Panc1 (cell line): Measurements from ENCODE around the gene GIGYF1. TPM values are rescaled to one million over a fixed set of nuclear protein-coding genes. Genes with fewer than 3 reads are reported as not detected.
A peak's percentile ranks its signal among the peaks of the same experiment; 100 is the strongest.

Experiments
- ATAC-seq: fragments of 200-7000 bp; cut with Tn5 transposase; 2 replicates; pipeline ENCODE4 v1.9.1; 2020; ENCODE audit warnings: mild to moderate bottlenecking, moderate library complexity
- BruUV-seq: library from RNA; stranded (reverse); fragments of 400-500 nt; replicated peaks from 2 replicates; lab custom pipeline; 2021; lab: Mats Ljungman, UMichigan
- CTCF ChIA-PET: fragments of 300-600 bp; sonication (Branson Sonifier 250); formaldehyde crosslinking; loops from one replicate; lab custom pipeline; 2022; ENCODE audit warnings: antibody characterized with exemption; lab: Charles Lee
- POLR2A ChIA-PET: fragments of 300-600 bp; sonication (Branson Sonifier 250); formaldehyde crosslinking; loops from one replicate; lab custom pipeline; 2022; ENCODE audit warnings: antibody characterized with exemption; lab: Charles Lee
- DNase-seq: peaks from one replicate; pipeline ENCODE4 v3.0.0-alpha.2; 2010; ENCODE audit warnings: low read depth, low spot score
- H3K27ac ChIP-seq: 2 replicates; pipeline ENCODE4 v1.5.1; 2011; ENCODE audit warnings: mild to moderate bottlenecking, low read length, inconsistent platforms
- H3K27me3 ChIP-seq: fragments of 200-500 bp; sonication (Bioruptor generic); 2 replicates; pipeline ENCODE4 v1.6.0; 2014; ENCODE audit warnings: low read length, inconsistent platforms; ENCODE audit not compliant: control insufficient read depth, insufficient read depth
- H3K36me3 ChIP-seq: fragments of 200-500 bp; sonication (Bioruptor generic); 2 replicates; pipeline ENCODE4 v1.5.1; 2014; ENCODE audit warnings: inconsistent platforms, mild to moderate bottlenecking, low read length, moderate library complexity; ENCODE audit not compliant: control insufficient read depth, insufficient read depth
- H3K4me1 ChIP-seq: 2 replicates; pipeline ENCODE4 v1.5.1; 2011; ENCODE audit warnings: inconsistent platforms, mild to moderate bottlenecking, low read length, moderate library complexity; ENCODE audit not compliant: control insufficient read depth, insufficient read depth
- H3K4me3 ChIP-seq, 2 experiments: 2 replicates each; pipeline ENCODE4 v1.5.1; 2011 to 2012; ENCODE audit warnings: low read depth in 2 of 2, low read length in 2 of 2, mild to moderate bottlenecking in 2 of 2, inconsistent platforms in 1 of 2, moderate library complexity in 1 of 2
- H3K9me3 ChIP-seq: fragments of 200-500 bp; sonication (Bioruptor generic); 2 replicates; pipeline ENCODE4 v1.5.1; 2014; ENCODE audit warnings: low read depth, mild to moderate bottlenecking, inconsistent platforms, low read length, moderate library complexity; ENCODE audit not compliant: control insufficient read depth, insufficient read depth
- POLR2AphosphoS5 ChIP-seq: IDR thresholded peaks from 2 replicates; pipeline ENCODE4 v1.6.1; 2012; ENCODE audit warnings: mild to moderate bottlenecking, low read depth, low read length, moderate library complexity
- SIN3A ChIP-seq: IDR thresholded peaks from 2 replicates; pipeline ENCODE4 v1.6.1; 2012; ENCODE audit warnings: low read depth, mild to moderate bottlenecking, low read length, moderate library complexity, borderline replicate concordance; ENCODE audit not compliant: insufficient read depth
- TCF7L2 ChIP-seq: IDR thresholded peaks from 2 replicates; pipeline ENCODE4 v1.6.1; 2011; ENCODE audit warnings: mild to moderate bottlenecking, low read depth, low read length, inconsistent platforms
- in situ Hi-C: cut with HindIII; loops from 2 replicates; pipeline ENCODE4 v1.10.0; 2016; ENCODE audit warnings: low sequenced_read_pairs, low pct_unique_long_range_greater_than_20kb
- intact Hi-C: fragments of 100-400 bp; cut with micrococcal nuclease; formaldehyde crosslinking; loops from one replicate; pipeline ENCODE4 v1.10.0; 2022; ENCODE audit not compliant: unreplicated experiment
- total RNA-seq: library from RNA; stranded (reverse); gene quantifications from one replicate; pipeline ENCODE4 v1.2.1, GENCODE V29; 2021; ENCODE audit not compliant: unreplicated experiment
- TF ChIP-seq, protein P1 (sequence below): fragments of 450-650 bp; IDR thresholded peaks from 2 replicates; pipeline ENCODE4 v1.5.1; 2017; ENCODE audit warnings: mild to moderate bottlenecking
- TF ChIP-seq, protein P2 (sequence below), 2 experiments: IDR thresholded peaks; 2 replicates each; pipeline ENCODE4 v1.6.1; 2011 to 2012; ENCODE audit warnings: low read depth in 2 of 2, control low read depth in 1 of 2, low read length in 1 of 2, mild to moderate bottlenecking in 1 of 2, moderate library complexity in 1 of 2; ENCODE audit not compliant: insufficient read depth in 1 of 2

The GIGYF1 gene
- total RNA-seq, 1 experiment from 2014 or later: 52.6 TPM

DNA sequence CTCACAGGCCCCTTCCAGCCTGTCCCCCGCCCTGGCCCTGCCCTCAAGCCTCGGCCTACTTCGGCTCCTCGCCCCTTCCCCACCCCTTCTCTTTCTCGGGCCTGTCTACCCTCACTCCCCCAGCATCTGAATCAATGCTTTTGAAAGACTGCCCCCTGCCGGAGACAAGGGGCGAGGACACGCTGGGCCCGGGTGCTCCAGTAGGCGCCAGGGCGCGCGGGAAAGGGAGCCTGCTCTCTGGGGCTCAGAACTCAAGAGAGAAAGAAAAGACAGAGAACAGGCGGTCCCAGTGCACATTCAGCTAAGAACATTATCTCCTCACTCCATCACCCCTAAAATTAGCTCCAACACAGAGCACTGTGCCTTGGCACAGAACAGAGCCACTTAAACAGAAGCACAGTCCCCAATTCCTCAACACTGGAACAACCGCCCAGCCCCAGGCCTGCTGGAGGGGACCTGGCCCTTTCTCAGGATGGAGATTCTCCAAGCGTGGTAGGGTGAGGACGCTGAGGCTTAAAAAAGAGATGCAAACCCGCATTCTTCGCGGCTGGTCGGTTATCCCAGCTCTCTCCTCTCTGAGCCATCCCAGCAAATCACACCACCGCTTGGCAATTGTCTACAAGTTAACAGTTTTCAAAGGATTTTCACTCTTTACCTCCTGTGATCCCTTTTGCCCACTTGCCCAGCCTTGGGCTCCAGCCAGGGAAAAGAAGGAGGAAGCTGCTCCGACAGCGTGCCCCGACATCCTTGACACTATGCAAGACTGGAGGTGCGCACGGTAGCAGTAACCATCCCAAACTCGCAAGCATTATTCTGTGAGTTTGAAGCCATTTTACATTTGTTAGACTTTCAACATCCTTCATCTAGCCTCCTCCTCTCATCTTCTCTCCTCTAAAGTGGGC lies 2.1 kb downstream of the GIGYF1 start:
- TF ChIP-seq, protein P1, sequence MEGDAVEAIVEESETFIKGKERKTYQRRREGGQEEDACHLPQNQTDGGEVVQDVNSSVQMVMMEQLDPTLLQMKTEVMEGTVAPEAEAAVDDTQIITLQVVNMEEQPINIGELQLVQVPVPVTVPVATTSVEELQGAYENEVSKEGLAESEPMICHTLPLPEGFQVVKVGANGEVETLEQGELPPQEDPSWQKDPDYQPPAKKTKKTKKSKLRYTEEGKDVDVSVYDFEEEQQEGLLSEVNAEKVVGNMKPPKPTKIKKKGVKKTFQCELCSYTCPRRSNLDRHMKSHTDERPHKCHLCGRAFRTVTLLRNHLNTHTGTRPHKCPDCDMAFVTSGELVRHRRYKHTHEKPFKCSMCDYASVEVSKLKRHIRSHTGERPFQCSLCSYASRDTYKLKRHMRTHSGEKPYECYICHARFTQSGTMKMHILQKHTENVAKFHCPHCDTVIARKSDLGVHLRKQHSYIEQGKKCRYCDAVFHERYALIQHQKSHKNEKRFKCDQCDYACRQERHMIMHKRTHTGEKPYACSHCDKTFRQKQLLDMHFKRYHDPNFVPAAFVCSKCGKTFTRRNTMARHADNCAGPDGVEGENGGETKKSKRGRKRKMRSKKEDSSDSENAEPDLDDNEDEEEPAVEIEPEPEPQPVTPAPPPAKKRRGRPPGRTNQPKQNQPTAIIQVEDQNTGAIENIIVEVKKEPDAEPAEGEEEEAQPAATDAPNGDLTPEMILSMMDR: peak; percentile 94
- no peak; the same call in 1 of the 2 replicates for TF ChIP-seq POLR2AphosphoS5
- H3K4me3 ChIP-seq: peak overlapping the region; percentile 84 to 91
- ChIA-PET POLR2A (interaction anchor here (0.5 kb wide), 2 partner anchors 90 to 153 kb away, joined by 3 read pairs; no protein-coding TSS in a partner anchor), CTCF (interaction anchor here (0.5 to 1.4 kb wide), 9 partner anchors 10 to 168 kb away, joined by 3 to 9 read pairs (median 4); partner anchors contain the start of gene EPHB4)
- in situ Hi-C loops (no loop called here), intact Hi-C loops (no loop called here)
- H3K27ac ChIP-seq: peak overlapping the region; percentile 94
- ATAC-seq (peak; percentile 84), DNase-seq (no peak)
- BruUV-seq: TSS peak; percentile 88
- peaks cover 24% of the 10 kb centered on the region for H3K4me1 ChIP-seq
- H3K27me3 ChIP-seq: no peaks in the 10 kb centered on the region
- H3K9me3 ChIP-seq: no peaks in the 10 kb centered on the region
- peaks cover 3% of the 10 kb centered on the region; the same call in 1 of the 2 replicates for H3K36me3 ChIP-seq

DNA sequence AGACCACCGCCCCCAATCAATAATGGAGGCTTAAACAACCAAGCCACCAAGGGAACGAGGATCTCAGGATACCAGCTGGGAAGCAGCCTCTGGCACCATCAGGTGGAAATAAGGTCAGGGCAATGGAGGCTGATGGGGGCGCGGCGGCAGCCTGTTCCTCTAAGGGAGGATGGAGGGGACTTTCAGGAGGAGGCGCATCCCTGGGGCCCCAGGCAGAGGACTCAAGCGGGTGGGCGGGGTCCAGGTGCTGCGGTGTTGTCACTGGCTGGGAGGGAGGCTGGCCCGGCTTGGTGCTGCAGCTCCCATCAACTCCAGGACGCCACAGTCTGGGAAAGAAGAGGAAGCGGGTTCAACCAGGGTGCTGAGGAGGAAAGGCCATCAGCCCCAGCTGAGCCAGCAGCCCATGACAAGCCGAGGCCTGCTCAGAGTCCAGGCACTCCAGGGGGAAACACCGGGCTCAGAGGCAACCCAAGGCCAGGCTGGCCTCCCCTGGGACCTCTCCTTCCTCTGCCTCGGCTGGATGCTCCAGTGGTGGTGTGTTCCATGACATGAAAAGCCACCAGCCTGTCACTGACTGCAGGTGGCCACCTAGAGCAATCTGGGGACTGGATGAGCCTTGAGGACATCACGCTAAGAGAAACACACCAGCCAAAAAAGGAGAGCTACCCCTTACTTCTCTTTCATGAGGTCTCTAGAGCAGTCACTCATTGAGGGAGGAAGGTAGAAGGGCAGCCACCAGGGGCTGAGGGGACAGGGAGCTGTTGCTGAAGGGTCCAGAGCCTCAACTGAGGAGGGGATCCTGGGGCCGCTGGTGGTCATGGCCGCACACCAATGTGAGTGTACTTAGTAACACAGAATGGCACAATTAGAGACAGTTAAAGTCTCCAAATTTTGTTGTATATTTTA lies 4.6 kb downstream of the GIGYF1 start:
- BruUV-seq: TSS peak; percentile 7
- no peak for ATAC-seq
- Histone ChIP-seq H3K4me3 (no peak overlapping the region), H3K27ac (no peak overlapping the region), H3K9me3 (no peaks in the 10 kb centered on the region), H3K36me3 (peaks cover 3% of the 10 kb centered on the region; the same call in 1 of the 2 replicates), H3K4me1 (peaks cover 20% of the 10 kb centered on the region), H3K27me3 (no peaks in the 10 kb centered on the region)
- no peak for TF ChIP-seq POLR2AphosphoS5
- TF ChIP-seq, protein P1: no peak
- TF ChIP-seq TCF7L2: no peak
- TF ChIP-seq, protein P2, sequence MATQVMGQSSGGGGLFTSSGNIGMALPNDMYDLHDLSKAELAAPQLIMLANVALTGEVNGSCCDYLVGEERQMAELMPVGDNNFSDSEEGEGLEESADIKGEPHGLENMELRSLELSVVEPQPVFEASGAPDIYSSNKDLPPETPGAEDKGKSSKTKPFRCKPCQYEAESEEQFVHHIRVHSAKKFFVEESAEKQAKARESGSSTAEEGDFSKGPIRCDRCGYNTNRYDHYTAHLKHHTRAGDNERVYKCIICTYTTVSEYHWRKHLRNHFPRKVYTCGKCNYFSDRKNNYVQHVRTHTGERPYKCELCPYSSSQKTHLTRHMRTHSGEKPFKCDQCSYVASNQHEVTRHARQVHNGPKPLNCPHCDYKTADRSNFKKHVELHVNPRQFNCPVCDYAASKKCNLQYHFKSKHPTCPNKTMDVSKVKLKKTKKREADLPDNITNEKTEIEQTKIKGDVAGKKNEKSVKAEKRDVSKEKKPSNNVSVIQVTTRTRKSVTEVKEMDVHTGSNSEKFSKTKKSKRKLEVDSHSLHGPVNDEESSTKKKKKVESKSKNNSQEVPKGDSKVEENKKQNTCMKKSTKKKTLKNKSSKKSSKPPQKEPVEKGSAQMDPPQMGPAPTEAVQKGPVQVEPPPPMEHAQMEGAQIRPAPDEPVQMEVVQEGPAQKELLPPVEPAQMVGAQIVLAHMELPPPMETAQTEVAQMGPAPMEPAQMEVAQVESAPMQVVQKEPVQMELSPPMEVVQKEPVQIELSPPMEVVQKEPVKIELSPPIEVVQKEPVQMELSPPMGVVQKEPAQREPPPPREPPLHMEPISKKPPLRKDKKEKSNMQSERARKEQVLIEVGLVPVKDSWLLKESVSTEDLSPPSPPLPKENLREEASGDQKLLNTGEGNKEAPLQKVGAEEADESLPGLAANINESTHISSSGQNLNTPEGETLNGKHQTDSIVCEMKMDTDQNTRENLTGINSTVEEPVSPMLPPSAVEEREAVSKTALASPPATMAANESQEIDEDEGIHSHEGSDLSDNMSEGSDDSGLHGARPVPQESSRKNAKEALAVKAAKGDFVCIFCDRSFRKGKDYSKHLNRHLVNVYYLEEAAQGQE (IDR thresholded peaks at IDR 0.05; ENCODE audit: insufficient read depth in 1 of 2, low read depth in 2 of 2, low read length in 1 of 2): no peak
- TF ChIP-seq SIN3A: no peak
- ChIA-PET CTCF (interaction anchor here (0.6 to 0.8 kb wide), 3 partner anchors 14 to 146 kb away, joined by 3 read pairs; no protein-coding TSS in a partner anchor), POLR2A (interaction anchor here (0.6 kb wide), 2 partner anchors 90 to 666 kb away, joined by 3 to 7 read pairs; no protein-coding TSS in a partner anchor)
- intact Hi-C loops: loop anchor here (10.0 kb wide), 1 partner anchor 55 kb away; no protein-coding TSS in a partner anchor
- DNase-seq: no peak
- in situ Hi-C loops: no loop called here
